HepG2 (cell line): ENCODE data around the gene OTOG. TPM values are rescaled to one million over a fixed set of nuclear protein-coding genes. Genes with fewer than 3 reads are reported as not detected.

Source experiments
- ATAC-seq: fragments of 200-7000 bp; cut with Tn5 transposase; 3 replicates; pipeline ENCODE4 v1.9.1; 2020; ENCODE audit warnings: mild to moderate bottlenecking, moderate library complexity
- BruUV-seq: library from RNA; stranded (reverse); fragments of 400-500 nt; replicated peaks from 2 replicates; lab custom pipeline; 2021; lab: Mats Ljungman, UMichigan
- CTCF ChIA-PET: fragments of 300-600 bp; formaldehyde crosslinking; extraction: SDS; loops from one replicate; lab custom pipeline; 2021; ENCODE audit warnings: low total read pairs, inconsistent platforms, low intra/inter-chr PET ratio; lab: Yijun Ruan, JAX
- POLR2A ChIA-PET: fragments of 350-600 bp; sonication (Branson Sonifier 250); formaldehyde crosslinking; loops from one replicate; lab custom pipeline; 2020; ENCODE audit warnings: antibody characterized with exemption, inconsistent platforms; lab: Yijun Ruan, JAX
- DNase-seq: peaks from one replicate; pipeline ENCODE4 v3.0.0-alpha.2; 2015; ENCODE audit warnings: low spot score
- FAIRE-seq: peaks from 3 replicates; lab custom pipeline; 2011; peaks lifted over from hg19 to GRCh38; lab: Jason Lieb, UNC
- H2AFZ ChIP-seq: one replicate; pipeline ENCODE4 v1.6.1; 2011; ENCODE audit warnings: low read length, inconsistent platforms
- H3K27ac ChIP-seq: fragments of 300-600 bp; 3 replicates; pipeline ENCODE4 v1.8.0; 2011; ENCODE audit warnings: mixed run types, mild to moderate bottlenecking, mixed read lengths, low read length, inconsistent platforms; ENCODE audit not compliant: insufficient read depth; ENCODE audit errors: extremely low read length
- H3K27me3 ChIP-seq, 2 experiments: fragments of 200-600 bp in 1 of 2; 2 replicates in 1 of 2; 3 replicates in 1 of 2; pipeline versions ENCODE4 v1.6.0 to v1.8.0; 2011; ENCODE audit warnings: low read length in 2 of 2, mild to moderate bottlenecking in 2 of 2, moderate library complexity in 2 of 2, inconsistent platforms in 1 of 2; ENCODE audit not compliant: insufficient read depth in 2 of 2, control insufficient read depth in 1 of 2
- H3K36me3 ChIP-seq, 2 experiments: fragments of 200-600 bp in 1 of 2; replicated peaks in 1 of 2; 2 replicates in 1 of 2; 3 replicates in 1 of 2; pipeline versions ENCODE4 v1.5.1 to v1.8.0; 2011; ENCODE audit warnings: low read length in 2 of 2, inconsistent platforms in 1 of 2; ENCODE audit not compliant: insufficient read depth in 2 of 2, control insufficient read depth in 1 of 2
- H3K4me1 ChIP-seq: 2 replicates; pipeline ENCODE4 v1.5.1; 2012; ENCODE audit warnings: low read length, inconsistent platforms; ENCODE audit not compliant: insufficient read depth
- H3K4me2 ChIP-seq: 2 replicates; pipeline ENCODE4 v1.6.0; 2011; ENCODE audit warnings: low read depth, low read length, inconsistent platforms
- H3K4me3 ChIP-seq, 3 experiments: fragments of 200-600 bp in 1 of 3; sonication (generic), shearing (Covaris generic) in 1 of 3; replicated peaks in 1 of 3; 2 replicates each; pipeline ENCODE4 v1.5.1; 2011 to 2016; ENCODE audit warnings: low read length in 3 of 3, inconsistent platforms in 2 of 3, low read depth in 2 of 3, mild to moderate bottlenecking in 2 of 3, control low read depth in 1 of 3, mixed read lengths in 1 of 3; ENCODE audit not compliant: insufficient read depth in 1 of 3
- H3K79me2 ChIP-seq: one replicate; pipeline ENCODE4 v1.6.1; 2011; ENCODE audit warnings: low read length, inconsistent platforms; ENCODE audit not compliant: insufficient read depth
- H3K9ac ChIP-seq: 2 replicates; pipeline ENCODE4 v1.6.0; 2011; ENCODE audit warnings: mild to moderate bottlenecking, low read depth, low read length, inconsistent platforms; ENCODE audit not compliant: insufficient read depth
- H3K9me3 ChIP-seq: 2 replicates; pipeline ENCODE4 v1.5.1; 2012; ENCODE audit warnings: mild to moderate bottlenecking, low read length
- H4K20me1 ChIP-seq: 2 replicates; pipeline ENCODE4 v1.6.0; 2011; ENCODE audit warnings: inconsistent platforms, mild to moderate bottlenecking, low read length, moderate library complexity; ENCODE audit not compliant: insufficient read depth
- ELF3 ChIP-seq: IDR thresholded peaks from 2 replicates; pipeline ENCODE4 v1.6.1; 2016; ENCODE audit warnings: missing genetic modification reagents, missing compliant biosample characterization
- FIP1L1 ChIP-seq: fragments of 200-400 bp; formaldehyde crosslinking; IDR thresholded peaks from 2 replicates; pipeline ENCODE4 v1.6.1; 2018; ENCODE audit warnings: low read depth, mild to moderate bottlenecking, low read length, moderate library complexity, borderline replicate concordance; ENCODE audit not compliant: insufficient read depth
- FOSL1 ChIP-seq: sonication (generic); formaldehyde crosslinking; IDR thresholded peaks from 2 replicates; pipeline ENCODE4 v1.9.0; 2021; ENCODE audit warnings: missing genetic modification reagents, borderline replicate concordance
- FOXA3 ChIP-seq: IDR thresholded peaks from 2 replicates; pipeline ENCODE4 v1.6.1; 2016; ENCODE audit warnings: missing genetic modification reagents, missing compliant biosample characterization
- HOXA3 ChIP-seq: sonication (generic); formaldehyde crosslinking; IDR thresholded peaks from 2 replicates; pipeline ENCODE4 v1.5.0; 2020; ENCODE audit warnings: missing genetic modification reagents
- KDM6A ChIP-seq: IDR thresholded peaks from 2 replicates; pipeline ENCODE4 v1.6.1; 2016; ENCODE audit warnings: low read depth
- NFKB2 ChIP-seq: sonication (generic); formaldehyde crosslinking; IDR thresholded peaks from 2 replicates; pipeline ENCODE4 v1.4.0; 2020; ENCODE audit warnings: missing genetic modification reagents, borderline replicate concordance
- PPARG ChIP-seq: conservative IDR thresholded peaks from 2 replicates; pipeline ENCODE4 v1.6.1; 2016; ENCODE audit warnings: missing biosample characterization, missing genetic modification reagents
- RARA ChIP-seq: IDR thresholded peaks from 2 replicates; pipeline ENCODE4 v1.6.1; 2016; ENCODE audit warnings: missing genetic modification reagents, missing compliant biosample characterization
- SRY ChIP-seq: sonication (generic); formaldehyde crosslinking; IDR thresholded peaks from 2 replicates; pipeline ENCODE4 v1.8.0; 2022; ENCODE audit warnings: mild to moderate bottlenecking, missing genetic modification reagents
- ZFP82 ChIP-seq: sonication (generic); formaldehyde crosslinking; IDR thresholded peaks from 2 replicates; pipeline ENCODE4 v1.5.1; 2020; ENCODE audit warnings: mild to moderate bottlenecking, missing genetic modification reagents, borderline replicate concordance
- ZNF317 ChIP-seq: sonication (generic); formaldehyde crosslinking; IDR thresholded peaks from 2 replicates; pipeline ENCODE4 v1.5.0; 2020; ENCODE audit warnings: mild to moderate bottlenecking, missing genetic modification reagents
- ZNF598 ChIP-seq: sonication (generic); formaldehyde crosslinking; IDR thresholded peaks from 2 replicates; pipeline ENCODE4 v1.5.1; 2020; ENCODE audit warnings: mild to moderate bottlenecking, missing genetic modification reagents, borderline replicate concordance
- ZNF619 ChIP-seq: sonication (generic); formaldehyde crosslinking; IDR thresholded peaks from 2 replicates; pipeline ENCODE4 v1.4.0; 2020; ENCODE audit warnings: mild to moderate bottlenecking, missing genetic modification reagents
- ZNF724P ChIP-seq: sonication (generic); formaldehyde crosslinking; IDR thresholded peaks from 2 replicates; pipeline ENCODE4 v1.8.0; 2022; ENCODE audit warnings: missing genetic modification reagents, borderline replicate concordance
- WGBS: methylation state at CpG from one replicate; pipeline ENCODE4 v1.1.6; 2017; ENCODE audit warnings: low lambda C conversion rate; 5-methylcytosine and 5-hydroxymethylcytosine counted together
- in situ Hi-C: cut with HindIII; loops from 2 replicates; pipeline ENCODE4 v1.10.0; 2017; ENCODE audit warnings: low pct_unique_long_range_greater_than_20kb; ENCODE audit not compliant: extremely low pct_ligation_motif_present
- intact Hi-C: fragments of 100-400 bp; cut with micrococcal nuclease; formaldehyde crosslinking; loops from one replicate; pipeline ENCODE4 v1.10.0; 2022; ENCODE audit not compliant: unreplicated experiment
- polyA plus RNA-seq, 8 experiments: library from polyadenylated mRNA; depleted of rRNA in 3 of 8; stranded (reverse) in 7 of 8; unstranded in 1 of 8; fragments of >200 nt; fragmentation: Illumina TruSeq in 4 of 8; extraction: Trizol in 4 of 8; gene quantifications; 2 replicates each; pipeline versions ENCODE4 v1.2.1 to v1.2.3, GENCODE V29; 2011 to 2016; ENCODE audit warnings: low read depth in 4 of 8, missing spikeins in 1 of 8, mixed read lengths in 1 of 8; ENCODE audit not compliant: insufficient read depth in 1 of 8
- total RNA-seq, 5 experiments: library from RNA; depleted of rRNA; stranded (reverse); fragments of >200 nt; fragmentation: Illumina TruSeq; extraction: Trizol; gene quantifications; 2 replicates each; pipeline ENCODE4 v1.2.3, GENCODE V29; 2016; ENCODE audit warnings: low read depth in 1 of 5
- TF ChIP-seq, protein P1 (sequence below): sonication (generic); formaldehyde crosslinking; IDR thresholded peaks from 2 replicates; pipeline ENCODE4 v1.4.0; 2020; ENCODE audit warnings: missing genetic modification reagents, mild to moderate bottlenecking, borderline replicate concordance

Gene OTOG
- total and polyA plus RNA-seq, 2 of the 13 experiments (the other 11 are each of a cell fraction or from before 2014, with no cell fraction given) = not detected

DNA sequence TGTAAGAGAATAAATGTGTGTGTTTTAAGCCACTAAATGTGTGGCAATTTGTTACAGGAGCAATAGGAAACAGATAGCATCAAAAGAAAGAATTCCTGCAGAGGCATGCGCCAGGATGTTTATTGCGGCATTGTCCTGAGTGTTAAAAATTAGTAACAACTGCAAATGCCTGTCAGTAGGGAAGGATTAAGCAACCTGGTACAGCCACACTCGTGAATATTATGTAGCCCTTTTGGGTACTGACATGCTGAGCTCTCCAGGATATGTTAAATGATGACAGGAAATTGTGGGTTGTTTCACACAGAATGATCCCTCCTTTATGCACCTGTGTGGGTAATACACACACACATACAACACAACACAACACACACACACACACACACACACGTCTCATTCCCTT is 102.6 kb downstream of the OTOG start:
- peaks cover 13% of the 10 kb centered on the region for H3K4me1 ChIP-seq
- DNase-seq = no peak
- no TSS peak for BruUV-seq
- TF ChIP-seq ZNF619 = no peak
- no peak for TF ChIP-seq HOXA3
- TF ChIP-seq ZNF317 = no peak
- TF ChIP-seq ELF3 (CRISPR knock-in tag) = no peak
- no peak for TF ChIP-seq FOSL1
- no peak for TF ChIP-seq SRY
- TF ChIP-seq RARA (CRISPR knock-in tag) = no peak
- TF ChIP-seq, protein P1, sequence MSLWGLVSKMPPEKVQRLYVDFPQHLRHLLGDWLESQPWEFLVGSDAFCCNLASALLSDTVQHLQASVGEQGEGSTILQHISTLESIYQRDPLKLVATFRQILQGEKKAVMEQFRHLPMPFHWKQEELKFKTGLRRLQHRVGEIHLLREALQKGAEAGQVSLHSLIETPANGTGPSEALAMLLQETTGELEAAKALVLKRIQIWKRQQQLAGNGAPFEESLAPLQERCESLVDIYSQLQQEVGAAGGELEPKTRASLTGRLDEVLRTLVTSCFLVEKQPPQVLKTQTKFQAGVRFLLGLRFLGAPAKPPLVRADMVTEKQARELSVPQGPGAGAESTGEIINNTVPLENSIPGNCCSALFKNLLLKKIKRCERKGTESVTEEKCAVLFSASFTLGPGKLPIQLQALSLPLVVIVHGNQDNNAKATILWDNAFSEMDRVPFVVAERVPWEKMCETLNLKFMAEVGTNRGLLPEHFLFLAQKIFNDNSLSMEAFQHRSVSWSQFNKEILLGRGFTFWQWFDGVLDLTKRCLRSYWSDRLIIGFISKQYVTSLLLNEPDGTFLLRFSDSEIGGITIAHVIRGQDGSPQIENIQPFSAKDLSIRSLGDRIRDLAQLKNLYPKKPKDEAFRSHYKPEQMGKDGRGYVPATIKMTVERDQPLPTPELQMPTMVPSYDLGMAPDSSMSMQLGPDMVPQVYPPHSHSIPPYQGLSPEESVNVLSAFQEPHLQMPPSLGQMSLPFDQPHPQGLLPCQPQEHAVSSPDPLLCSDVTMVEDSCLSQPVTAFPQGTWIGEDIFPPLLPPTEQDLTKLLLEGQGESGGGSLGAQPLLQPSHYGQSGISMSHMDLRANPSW (CRISPR knock-in tag) = no peak
- TF ChIP-seq ZFP82 (CRISPR knock-in tag) = no peak
- TF ChIP-seq KDM6A (CRISPR knock-in tag) = no peak
- TF ChIP-seq PPARG (CRISPR knock-in tag) = no peak
- no peak for TF ChIP-seq FOXA3 (CRISPR knock-in tag)
- TF ChIP-seq NFKB2 (CRISPR knock-in tag) = no peak
- TF ChIP-seq ZNF724P (CRISPR knock-in tag) = no peak
- TF ChIP-seq FIP1L1 = no peak
- TF ChIP-seq ZNF598 (CRISPR knock-in tag) = no peak
- TF ChIP-seq, all 625 proteins: peak for 0
- POLR2A ChIA-PET = no interaction called here
- 45% methylated on average over 4 of the region's 4 CpGs for whole genome bisulfite sequencing
- CTCF ChIA-PET = no interaction called here
- H3K27me3 ChIP-seq = peaks cover 3 to 49% of the 10 kb centered on the region in 2 experiments; a peak in 4 of 5 replicates
- no peaks in the 10 kb centered on the region for H3K36me3 ChIP-seq
- intact Hi-C loops (no loop called here), in situ Hi-C loops (no loop called here)
- H3K4me2 ChIP-seq = no peak overlapping the region
- H3K27ac ChIP-seq = no peak overlapping the region
- ATAC-seq (no peak), FAIRE-seq (no peak)
- no peaks in the 10 kb centered on the region for H3K79me2 ChIP-seq
- no peaks in the 10 kb centered on the region for H4K20me1 ChIP-seq
- H3K9ac ChIP-seq = no peak overlapping the region
- H3K9me3 ChIP-seq = no peaks in the 10 kb centered on the region
- H2AFZ ChIP-seq = no peak overlapping the region
- no peak overlapping the region for H3K4me3 ChIP-seq
